A673 (cell line): Measurements from ENCODE around the gene CYFIP2.

Experiments used
- EZH2 ChIP-seq: fragments of 200-600 bp; sonication (generic); IDR thresholded peaks from 2 replicates; pipeline ENCODE4 v1.6.1; 2017; ENCODE audit warnings: borderline replicate concordance, low read depth, mild to moderate bottlenecking, mixed read lengths, antibody characterized with exemption, low read length; ENCODE audit not compliant: poor library complexity, severe bottlenecking
- TF ChIP-seq, protein P1 (sequence below): fragments of 300-800, 200-600 bp; sonication (generic); conservative IDR thresholded peaks from 2 replicates; pipeline ENCODE4 v1.5.1; 2017; ENCODE audit warnings: low read depth, mild to moderate bottlenecking, antibody characterized with exemption, low read length, moderate library complexity, mixed read lengths

DNA sequence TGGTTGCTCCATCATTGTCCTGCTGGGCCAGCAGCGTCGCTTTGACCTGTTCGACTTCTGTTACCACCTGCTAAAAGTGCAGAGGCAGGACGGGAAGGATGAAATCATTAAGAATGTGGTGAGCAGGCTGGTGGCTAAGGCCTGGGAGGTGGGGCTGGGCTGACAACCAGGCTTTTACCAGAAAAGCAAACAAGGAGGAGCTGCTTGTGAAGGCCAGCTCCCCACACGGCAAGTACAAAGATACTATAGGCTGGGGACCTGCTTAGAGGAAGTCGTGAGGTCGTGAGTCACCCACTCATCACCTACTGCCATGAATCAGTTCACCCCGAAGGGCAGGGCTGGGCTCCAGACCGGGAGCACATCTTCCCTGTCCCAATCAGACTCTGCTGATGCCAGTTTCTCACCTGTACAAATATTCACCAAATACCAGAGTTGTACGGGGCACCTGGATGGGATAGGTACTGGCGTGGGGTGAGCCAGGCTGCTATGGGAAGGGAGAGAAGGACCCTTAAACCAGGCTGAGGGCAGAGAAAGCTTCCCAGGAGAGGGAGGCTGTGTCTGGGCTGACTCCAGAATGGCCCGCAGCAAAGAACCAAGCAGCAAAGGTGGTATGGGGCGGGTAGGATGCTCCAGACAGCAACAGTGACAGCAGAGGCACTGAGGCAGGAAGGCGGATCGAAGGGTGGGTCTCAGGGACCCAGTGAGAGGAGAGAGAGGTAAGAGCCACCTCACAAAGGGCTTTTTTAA is 124.8 kb downstream of the CYFIP2 start:
- TF ChIP-seq, protein P1, sequence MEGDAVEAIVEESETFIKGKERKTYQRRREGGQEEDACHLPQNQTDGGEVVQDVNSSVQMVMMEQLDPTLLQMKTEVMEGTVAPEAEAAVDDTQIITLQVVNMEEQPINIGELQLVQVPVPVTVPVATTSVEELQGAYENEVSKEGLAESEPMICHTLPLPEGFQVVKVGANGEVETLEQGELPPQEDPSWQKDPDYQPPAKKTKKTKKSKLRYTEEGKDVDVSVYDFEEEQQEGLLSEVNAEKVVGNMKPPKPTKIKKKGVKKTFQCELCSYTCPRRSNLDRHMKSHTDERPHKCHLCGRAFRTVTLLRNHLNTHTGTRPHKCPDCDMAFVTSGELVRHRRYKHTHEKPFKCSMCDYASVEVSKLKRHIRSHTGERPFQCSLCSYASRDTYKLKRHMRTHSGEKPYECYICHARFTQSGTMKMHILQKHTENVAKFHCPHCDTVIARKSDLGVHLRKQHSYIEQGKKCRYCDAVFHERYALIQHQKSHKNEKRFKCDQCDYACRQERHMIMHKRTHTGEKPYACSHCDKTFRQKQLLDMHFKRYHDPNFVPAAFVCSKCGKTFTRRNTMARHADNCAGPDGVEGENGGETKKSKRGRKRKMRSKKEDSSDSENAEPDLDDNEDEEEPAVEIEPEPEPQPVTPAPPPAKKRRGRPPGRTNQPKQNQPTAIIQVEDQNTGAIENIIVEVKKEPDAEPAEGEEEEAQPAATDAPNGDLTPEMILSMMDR: no peak
- TF ChIP-seq EZH2: no peak
